ENCODE data around the gene TMEM101. TPM values are rescaled to one million over a fixed set of nuclear protein-coding genes. Genes with fewer than 3 reads are reported as not detected.
"Not testable (repeated sequence)": the region's sequence is repeated elsewhere in the genome, so short reads cannot be mapped to it uniquely, and the experiment has no call there.

Gene TMEM101
- total and polyA plus RNA-seq, 9 donors = 19.9 to 35.3 (median 23.5) TPM

DNA sequence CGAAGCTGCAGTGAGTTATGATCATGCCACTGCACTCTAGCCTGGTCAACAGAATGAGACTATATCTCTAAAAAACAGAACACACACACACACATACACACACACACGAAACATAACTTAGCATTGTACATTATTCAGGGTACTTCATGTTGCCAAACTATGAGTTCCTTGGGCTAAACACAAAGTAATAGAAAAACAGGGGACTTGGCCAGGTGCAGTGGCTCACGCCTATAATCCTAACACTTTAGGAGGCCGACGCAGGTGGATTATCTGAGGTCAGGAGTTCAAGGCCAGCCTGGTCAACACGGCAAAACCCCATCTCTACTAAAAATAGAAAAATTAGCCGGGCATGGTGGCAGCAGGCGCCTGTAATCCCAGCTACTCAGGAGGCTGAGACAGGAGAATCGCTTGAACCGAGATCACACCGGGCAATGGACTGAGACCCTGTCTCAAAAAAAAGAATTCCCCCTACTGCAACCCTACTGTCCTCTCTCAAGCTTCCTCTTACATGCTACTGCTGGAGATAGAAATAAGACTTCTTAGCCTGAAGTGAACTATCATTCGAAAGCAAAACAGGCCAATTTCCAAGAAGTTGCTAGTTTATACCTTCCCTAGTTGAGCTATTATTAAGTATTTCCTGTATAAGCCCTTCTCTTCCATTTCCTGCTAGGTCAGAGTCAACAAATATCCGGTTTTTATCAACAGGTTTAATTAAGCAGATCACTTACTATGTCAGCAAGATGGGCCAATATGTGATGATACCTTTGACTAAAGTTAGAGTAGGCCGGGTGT lies 44.5 kb upstream of the TMEM101 start:
- Histone ChIP-seq H3K36me3 (no peaks in the 10 kb centered on the region), H3K4me3 (no peak overlapping the region), H3K27me3 (no peaks in the 10 kb centered on the region), H3K4me1 (ENCODE audit: insufficient read depth) (no peaks in the 10 kb centered on the region), H3K27ac (no peak overlapping the region), H3K9me3 (no peaks in the 10 kb centered on the region)
- DNase-seq = no peak
- intact Hi-C loops (cut with DNase I) = no loop called here
- TF ChIP-seq POLR2A (IDR thresholded peaks at IDR 0.05) (no peak), EP300 (IDR thresholded peaks at IDR 0.05) (no peak), CTCF (IDR thresholded peaks at IDR 0.05) (no peak)
- WGBS, 3 donors = 64 to 78% (median 65%) methylated on average over 14 of the region's 14 CpGs

DNA sequence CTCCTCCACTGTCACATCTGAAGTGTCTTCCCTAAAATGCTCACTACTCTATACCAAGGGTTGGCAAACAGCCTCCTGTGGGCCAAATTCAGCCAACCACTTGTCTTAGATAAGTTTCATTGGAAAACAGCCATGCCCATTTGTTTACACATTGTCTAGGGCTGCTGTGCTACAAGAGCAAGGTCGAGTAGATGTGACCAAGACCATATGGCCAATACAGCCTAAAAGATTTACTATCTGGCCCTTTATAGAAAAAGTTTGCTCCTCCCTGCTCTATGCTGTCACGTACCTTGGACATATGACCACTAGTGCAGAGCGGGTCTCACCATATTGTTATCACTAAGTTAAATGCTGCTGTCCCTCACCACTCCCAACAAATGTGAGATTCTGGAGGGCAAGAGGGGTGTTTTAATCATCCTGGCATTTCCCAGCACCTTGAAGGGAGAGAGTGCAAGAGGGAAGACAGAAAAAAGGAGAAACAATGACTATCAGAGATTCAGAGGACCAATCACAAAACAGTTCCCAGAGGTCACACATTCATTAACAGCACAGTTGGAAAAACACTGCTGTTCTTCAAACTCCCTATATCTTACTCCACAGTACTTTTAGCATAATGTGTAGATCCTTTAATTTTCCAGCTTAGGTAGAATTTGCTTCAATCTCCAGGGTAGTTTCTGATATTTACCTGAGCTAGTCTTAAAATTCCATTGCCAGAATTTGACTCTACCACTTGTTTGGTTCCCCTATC lies 38.5 kb upstream of the TMEM101 start:
- intact Hi-C loops (cut with DNase I) = no loop called here
- no peak for DNase-seq
- H3K4me3 ChIP-seq = no peak overlapping the region
- H3K27me3 ChIP-seq = no peaks in the 10 kb centered on the region
- 35 to 52% (median 51%) methylated on average over 3 of the region's 3 CpGs for WGBS, 3 donors
- H3K4me1 ChIP-seq (ENCODE audit: insufficient read depth) = peaks cover 7% of the 10 kb centered on the region
- H3K9me3 ChIP-seq = no peaks in the 10 kb centered on the region
- TF ChIP-seq EP300 (IDR thresholded peaks at IDR 0.05) (no peak), POLR2A (IDR thresholded peaks at IDR 0.05) (no peak), CTCF (IDR thresholded peaks at IDR 0.05) (no peak)
- H3K36me3 ChIP-seq = no peaks in the 10 kb centered on the region
- no peak overlapping the region for H3K27ac ChIP-seq

DNA sequence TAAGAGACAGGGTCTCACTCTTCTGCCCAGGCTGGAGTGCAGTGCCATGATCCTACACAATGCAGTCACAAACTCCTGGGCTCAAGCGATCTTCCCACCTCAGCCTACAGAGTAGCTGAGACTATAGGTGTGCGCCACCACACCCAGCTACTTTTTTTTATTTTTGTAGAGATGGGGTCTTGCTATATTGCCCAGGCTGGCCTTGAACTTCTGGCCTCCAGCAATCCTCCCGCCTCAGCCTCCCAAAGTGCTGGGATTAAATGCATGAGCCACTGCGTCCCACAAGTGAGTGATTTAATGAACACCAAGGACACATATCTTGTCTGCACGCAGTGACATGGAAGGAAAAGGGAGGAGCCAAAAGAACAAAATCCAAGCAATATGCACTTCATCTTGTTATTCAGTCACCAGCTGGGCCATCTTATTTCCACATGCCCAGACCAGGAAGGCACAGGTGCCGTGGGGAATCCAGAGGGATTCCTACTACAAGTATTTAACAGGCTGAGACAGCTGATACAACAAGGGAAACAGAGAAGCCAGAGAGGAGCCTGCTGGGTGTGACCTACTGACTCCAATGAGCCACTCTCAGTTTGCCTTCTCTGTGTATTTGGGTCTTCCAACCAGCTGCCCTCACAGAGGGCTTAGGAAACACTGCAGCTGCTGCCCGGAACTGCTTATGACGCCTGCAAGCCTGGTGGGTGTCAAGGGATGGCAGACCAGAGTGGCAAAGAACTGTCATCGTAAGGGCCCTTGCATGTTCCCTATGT lies 34.7 kb upstream of the TMEM101 start:
- H3K27ac ChIP-seq = no peak overlapping the region
- 90 to 91% (median 90%) methylated on average over 9 of the region's 9 CpGs for WGBS, 3 donors
- TF ChIP-seq EP300 (IDR thresholded peaks at IDR 0.05) = no peak
- TF ChIP-seq CTCF (IDR thresholded peaks at IDR 0.05) = no peak
- TF ChIP-seq POLR2A (IDR thresholded peaks at IDR 0.05) = no peak
- H3K27me3 ChIP-seq = no peaks in the 10 kb centered on the region
- no peaks in the 10 kb centered on the region for H3K9me3 ChIP-seq
- no peak for DNase-seq
- H3K4me3 ChIP-seq = no peak overlapping the region
- intact Hi-C loops (cut with DNase I) = loop anchor here in 2 of 4 donors (10.0 kb wide), 1 partner anchor 105 kb away; the partner anchor contains the start of gene PPY (in 2 of the 2)
- H3K36me3 ChIP-seq = no peaks in the 10 kb centered on the region
- peaks cover 7% of the 10 kb centered on the region for H3K4me1 ChIP-seq (ENCODE audit: insufficient read depth)

GRCh38 chr17:44046893-44047292 lies 32.1 kb upstream of the TMEM101 start:
- WGBS, 3 donors = 96 to 98% (median 96%) methylated on average over 7 of the region's 7 CpGs
- not testable (repeated sequence) for H3K27me3 ChIP-seq; H3K4me1 ChIP-seq (ENCODE audit: insufficient read depth); H3K4me3 ChIP-seq; H3K36me3 ChIP-seq; H3K27ac ChIP-seq; DNase-seq; H3K9me3 ChIP-seq
- intact Hi-C loops (cut with DNase I) = loop anchor here in 2 of 4 donors (10.0 kb wide), 1 partner anchor 102 kb away; the partner anchor contains the start of gene PPY (in 2 of the 2)
